ENCODE measurements around the gene GRK1.

GRK1 gene

DNA sequence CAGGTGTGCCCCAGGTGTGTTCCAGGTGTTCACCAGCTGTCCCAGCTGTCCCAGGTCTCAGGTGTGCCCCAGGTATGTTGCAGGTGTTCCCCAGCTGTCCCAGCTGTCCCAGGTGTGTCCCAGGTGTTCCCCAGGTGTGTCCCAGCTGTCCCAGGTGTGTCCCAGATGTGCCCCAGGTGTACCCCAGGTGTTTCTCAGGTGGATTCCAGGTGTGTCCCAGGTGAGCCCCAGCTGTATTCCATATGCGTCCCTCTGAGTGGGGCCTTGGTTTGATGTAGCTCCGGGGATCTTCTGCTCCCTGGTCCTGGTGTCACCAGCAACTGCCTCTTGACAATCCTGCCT lies 719 bp upstream of the GRK1 start:
- DNase-seq = no peak

DNA sequence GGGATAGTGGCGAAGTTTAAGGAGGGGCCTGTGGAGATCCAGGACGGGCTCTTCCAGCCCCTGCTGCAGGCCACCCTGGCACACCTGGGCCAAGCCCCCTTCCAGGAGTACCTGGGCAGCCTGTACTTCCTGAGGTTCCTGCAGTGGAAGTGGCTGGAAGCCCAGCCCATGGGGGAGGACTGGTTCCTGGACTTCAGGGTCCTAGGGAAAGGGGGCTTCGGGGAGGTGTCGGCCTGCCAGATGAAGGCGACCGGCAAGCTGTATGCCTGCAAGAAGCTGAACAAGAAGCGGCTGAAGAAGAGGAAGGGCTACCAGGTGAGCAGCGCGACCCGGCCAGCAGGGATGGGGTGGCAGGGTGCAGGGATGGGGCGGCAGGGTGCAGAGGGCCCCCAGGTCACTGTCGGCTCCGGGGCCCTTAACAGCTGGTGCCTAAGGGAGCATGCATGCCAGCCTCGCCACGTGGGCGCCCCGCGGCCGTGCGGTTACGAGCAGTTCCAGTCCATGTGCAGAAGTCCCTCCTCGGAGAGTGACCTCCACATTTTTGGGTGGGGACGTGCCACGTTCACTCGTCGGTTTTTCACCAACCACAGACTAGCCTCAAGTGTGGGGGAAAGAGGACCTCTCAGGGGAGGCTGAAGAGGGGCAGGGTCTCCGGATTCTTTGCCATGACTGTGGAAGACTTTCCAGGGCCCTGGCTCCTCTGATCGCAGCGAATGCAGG lies 912 bp downstream of the GRK1 start:
- DNase-seq = no peak

DNA sequence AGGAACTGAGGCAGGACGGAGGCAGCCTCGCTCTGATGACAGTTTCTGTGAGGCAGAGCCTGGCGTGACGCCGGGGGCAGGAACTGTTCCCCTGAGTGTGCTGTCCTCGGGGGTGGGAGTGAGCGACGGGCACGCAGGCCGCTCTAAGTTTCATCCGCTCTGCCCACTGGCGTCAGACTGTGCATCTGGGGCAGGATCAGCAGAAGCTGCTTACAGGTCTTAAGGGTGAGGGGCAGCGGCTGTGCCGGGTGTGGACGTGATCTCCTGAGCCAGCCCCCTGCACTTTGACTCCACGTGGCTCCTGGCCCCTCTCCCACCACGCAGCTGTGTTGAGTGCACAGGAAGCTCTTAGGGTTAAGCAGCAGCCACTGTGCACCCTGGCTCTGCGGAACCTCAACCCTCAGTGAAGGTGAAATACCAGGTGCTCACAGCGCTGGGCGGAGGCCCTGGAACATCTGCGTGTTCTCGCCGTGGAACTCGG lies 1.5 kb downstream of the GRK1 start:
- no peak for DNase-seq

DNA sequence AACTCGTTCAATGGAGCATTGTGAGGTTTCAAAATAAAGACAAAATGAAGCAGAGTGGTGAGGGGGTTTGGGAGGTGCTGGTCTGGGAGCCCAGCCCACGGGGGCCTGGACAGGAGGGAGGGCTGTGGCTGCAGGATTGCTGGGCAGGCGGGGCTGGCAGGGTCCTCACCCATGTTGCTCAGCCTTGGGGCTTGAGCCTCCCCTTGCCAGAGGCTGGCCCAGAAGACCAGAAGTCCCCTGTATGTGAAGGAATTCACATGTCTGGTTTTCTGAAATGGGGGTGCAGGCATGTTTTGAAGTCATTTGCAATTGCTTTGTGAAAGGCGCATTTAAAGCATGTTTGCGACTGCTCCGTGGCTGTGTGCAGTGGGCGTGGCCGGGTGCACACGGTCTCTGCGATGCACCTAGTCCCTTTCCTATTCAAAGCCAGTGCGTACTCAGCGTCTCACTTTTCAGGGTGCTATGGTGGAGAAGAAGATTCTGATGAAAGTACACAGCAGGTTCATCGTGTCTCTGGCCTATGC lies 2.3 kb downstream of the GRK1 start:
- DNase-seq = no peak

DNA sequence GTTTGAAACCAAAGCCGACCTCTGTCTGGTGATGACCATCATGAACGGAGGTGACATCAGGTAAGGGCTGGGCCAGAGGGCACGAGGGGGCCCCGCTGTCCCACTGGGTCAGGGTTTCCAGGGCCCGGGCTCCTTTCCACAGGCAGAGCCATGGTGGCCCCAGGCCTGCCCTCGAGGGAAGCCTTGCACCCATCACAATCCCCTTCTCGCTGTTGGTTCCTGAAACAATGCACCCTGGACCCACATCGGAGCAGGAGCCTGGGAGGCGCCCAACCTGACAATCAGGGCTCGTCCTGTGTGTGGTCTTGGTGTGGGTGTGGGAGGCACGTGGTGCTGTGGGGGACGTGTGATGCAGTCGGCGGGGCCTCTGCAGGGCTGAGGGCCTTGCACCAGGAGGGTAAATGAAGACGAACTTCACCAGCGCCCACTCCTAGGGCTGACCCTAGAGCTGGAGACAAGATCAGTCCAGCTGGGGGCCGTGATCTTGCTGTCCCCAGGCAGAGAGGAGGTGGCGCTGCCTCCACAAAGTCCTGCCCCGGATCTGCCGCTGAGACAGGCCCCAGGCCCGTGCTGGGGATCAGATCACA lies 2.8 kb downstream of the GRK1 start:
- no peak for DNase-seq

DNA sequence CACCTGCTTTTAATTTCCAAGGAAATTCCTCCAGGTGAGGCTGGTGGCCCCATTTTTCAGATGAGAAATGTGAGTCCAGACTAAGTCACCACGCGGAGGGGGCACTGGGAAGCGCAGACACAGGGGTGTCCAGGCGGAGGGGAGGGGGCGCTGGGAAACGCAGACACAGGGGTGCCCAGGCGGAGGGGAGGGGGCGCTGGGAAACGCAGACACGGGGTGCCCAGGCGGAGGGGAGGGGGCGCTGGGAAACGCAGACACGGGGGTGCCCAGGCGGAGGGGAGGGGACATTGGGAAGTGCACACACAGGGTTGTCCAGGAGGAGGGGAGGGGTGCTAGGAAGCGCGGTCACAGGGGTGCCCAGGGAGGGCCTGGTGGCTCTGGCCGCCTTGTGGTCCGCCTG lies 3.5 kb downstream of the GRK1 start:
- no peak for DNase-seq

DNA sequence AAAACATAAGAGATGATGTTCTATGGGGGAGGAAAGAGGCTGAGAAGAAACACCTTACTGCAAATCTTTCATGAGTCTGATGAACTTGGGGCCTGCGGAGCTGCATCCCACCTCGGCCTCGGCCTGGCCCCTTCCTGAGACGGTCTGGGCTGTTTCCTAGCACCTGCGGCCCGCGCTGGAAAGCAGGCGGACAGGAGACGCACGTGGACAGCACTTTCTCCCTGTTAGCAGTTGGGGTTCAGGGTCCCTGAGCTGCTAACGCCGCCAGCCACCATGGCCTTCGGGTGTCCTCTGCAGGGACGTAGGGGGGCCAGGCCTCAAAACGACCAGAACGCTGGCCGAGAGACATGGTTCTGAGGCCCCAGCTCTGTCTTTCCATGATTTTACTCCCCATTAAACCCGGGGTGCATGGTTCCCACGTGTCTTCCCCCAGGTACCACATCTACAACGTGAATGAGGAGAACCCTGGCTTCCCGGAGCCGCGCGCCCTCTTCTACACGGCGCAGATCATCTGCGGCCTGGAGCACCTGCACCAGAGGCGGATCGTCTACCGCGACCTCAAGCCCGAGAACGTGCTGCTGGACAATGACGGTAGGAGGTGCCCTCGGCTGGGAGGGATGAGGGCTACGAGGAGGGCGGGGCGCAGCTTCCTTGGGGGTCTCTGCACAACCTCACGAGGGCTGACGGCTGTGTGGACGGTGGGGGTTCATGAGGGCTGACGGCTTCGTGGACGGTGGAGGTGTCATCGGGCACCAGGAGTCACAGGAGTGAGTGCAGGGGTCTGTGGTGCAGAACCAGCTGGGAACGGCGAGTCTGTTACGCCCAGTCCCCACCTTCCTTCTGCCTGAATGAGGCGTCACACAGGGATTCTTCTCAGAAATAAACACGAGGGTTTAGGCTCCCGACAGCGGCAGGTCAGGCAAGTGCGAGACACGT lies 4.3 kb downstream of the GRK1 start:
- no peak for DNase-seq

DNA sequence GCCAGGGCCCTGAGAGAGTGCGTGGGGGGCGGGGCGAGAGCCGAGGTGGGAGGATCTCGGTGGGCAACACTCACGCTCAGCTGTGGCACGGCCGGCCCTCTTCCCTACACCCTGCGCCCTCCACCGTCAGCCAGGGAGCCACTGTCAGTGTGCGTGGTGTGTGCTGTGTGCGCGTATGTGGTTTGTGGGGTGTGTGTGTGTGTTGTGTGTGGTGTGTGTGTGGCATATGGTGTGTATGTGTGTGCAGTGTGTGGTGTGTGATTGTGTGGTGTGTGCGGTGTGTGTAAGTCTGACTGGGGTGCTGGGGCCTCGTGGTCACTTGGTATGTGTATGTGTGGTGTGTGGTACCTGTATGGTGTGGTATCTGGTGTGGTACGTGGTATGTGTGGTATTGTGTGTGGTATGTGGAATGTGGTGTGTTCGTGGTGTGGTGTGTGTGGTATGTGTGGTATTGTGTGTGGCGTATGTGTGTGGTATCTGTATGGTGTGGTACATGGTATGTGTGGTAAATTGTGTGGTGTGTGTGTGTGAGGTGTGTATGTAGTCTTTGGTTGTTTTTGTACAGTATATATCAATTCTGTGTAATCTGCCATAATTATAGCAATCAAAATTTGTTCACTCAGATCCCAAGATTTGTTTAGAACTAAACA lies 5.1 kb downstream of the GRK1 start:
- no peak for DNase-seq

DNA sequence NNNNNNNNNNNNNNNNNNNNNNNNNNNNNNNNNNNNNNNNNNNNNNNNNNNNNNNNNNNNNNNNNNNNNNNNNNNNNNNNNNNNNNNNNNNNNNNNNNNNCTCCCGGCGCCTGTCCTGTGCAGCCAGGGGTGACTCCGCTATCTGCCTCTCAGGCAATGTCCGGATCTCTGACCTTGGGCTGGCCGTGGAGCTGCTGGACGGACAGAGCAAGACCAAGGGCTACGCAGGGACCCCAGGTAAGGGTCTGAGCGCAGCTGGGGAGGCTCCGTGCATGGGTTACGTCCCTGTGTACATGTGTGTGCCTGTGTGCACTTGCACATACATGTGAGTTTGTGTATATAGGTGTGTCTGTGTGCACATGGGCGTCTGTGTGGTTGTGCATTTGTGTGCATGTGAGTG lies 55.9 kb downstream of the GRK1 start:
- DNase-seq = no peak

DNA sequence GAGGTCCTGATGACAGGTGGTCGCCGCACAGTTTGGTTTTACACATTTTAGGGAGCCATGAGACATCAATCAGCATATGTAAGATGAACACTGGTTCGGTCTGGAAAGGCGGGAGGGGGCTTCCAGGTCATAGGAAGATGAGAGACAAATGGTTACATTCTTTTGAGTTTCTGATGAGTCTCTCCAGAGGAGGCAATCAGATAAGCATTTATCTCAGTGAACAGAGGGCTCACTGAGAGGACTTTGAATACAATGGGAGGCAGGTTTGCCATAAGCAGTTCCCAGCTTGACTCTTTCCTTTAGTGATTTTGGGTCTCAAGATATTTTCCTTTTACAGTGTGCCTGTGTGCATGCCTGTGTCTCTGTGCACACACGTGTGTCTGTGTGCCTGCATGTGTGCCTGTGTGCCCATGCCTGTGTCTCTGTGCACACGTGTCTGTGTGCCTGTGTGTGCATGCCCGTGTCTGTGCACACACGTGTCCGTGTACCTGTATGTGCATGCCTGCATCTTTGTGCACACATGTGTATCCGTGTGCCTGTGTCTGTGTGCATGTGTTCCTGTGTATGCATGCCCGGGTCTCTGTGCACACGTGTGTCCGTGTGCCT lies 56.5 kb downstream of the GRK1 start:
- DNase-seq = no peak

DNA sequence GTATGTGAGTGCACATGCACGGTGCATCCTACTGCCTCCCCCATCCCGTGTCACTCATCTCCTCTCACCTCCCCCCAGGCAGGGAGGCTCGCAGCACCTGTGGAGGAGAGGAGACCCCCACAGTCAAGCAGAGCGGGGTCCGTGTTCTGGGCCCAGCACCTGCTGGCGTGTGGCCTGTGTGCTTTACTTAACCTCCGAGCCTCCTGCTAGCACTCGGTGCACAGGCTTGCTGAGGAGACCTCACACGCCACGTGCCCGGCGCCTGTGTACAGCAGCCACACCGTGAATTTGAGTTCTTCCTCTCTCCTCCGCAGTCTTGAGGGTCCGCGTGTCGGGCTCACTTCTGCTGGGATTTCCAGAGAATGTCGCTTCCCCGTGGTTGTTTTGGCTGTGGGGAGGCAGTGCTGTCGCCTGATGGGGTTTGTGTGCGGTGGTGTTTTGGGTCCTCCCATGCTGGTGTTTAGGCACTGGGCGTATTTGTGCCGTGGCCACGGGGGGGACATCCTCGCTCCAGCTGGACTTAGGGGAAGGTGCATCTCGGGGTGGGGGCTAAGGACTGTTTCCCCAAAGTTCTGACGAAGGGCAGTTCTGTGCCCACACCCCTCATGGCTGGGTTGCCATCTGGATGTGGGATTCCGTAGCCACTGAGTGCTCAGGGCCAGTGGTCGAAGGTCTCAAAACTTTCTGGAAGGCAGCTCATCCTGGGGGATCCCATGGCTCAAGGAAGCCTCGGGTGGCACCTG lies 57.2 kb downstream of the GRK1 start:
- no peak for DNase-seq

DNA sequence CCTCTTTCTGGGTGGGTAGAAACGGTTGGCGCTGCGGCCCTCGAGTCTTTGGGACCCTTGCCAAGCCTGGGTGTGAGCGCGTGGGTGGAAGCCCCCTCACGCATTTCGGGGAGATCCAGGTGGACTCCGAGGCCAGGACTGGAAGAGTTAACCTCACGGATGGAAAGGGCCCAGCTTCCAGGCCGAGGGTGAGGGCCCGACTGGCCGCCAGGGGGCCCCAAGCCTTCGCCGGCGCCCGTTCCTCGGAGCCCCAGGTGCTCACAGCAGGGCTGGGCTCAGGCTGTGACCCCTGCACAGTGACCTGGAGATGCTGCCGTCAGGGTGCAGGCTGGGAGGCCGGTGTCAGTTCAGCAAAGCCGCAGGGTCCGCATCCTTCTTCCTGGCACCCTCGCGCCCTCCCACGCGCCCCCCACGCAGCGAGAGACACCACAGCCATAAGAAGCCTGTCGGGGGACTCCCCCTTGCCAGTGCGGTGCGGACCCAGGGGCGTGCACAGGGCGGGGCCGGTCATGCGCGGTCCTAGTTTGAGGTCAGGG lies 57.8 kb downstream of the GRK1 start:
- peak; percentile 86 for DNase-seq

DNA sequence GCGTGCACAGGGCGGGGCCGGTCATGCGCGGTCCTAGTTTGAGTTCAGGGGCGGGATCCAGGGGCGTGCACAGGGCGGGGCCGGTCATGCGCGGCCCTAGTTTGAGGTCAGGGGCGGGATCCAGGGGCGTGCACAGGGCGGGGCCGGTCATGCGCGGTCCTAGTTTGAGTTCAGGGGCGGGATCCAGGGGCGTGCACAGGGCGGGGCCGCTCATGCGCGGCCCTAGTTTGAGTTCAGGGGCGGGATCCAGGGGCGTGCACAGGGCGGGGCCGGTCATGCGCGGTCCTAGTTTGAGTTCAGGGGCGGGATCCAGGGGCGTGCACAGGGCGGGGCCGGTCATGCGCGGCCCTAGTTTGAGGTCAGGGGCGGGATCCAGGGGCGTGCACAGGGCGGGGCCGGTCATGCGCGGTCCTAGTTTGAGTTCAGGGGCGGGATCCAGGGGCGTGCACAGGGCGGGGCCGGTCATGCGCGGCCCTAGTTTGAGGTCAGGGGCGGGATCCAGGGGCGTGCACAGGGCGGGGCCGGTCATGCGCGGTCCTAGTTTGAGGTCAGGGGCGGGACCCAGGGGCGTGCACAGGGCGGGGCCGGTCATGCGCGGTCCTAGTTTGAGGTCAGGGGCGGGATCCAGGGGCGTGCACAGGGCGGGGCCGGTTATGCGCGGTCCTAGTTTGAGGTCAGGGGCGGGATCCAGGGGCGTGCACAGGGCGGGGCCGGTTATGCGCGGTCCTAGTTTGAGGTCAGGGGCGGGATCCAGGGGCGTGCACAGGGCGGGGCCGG lies 58.5 kb downstream of the GRK1 start:
- peak; percentile 49 for DNase-seq

DNA sequence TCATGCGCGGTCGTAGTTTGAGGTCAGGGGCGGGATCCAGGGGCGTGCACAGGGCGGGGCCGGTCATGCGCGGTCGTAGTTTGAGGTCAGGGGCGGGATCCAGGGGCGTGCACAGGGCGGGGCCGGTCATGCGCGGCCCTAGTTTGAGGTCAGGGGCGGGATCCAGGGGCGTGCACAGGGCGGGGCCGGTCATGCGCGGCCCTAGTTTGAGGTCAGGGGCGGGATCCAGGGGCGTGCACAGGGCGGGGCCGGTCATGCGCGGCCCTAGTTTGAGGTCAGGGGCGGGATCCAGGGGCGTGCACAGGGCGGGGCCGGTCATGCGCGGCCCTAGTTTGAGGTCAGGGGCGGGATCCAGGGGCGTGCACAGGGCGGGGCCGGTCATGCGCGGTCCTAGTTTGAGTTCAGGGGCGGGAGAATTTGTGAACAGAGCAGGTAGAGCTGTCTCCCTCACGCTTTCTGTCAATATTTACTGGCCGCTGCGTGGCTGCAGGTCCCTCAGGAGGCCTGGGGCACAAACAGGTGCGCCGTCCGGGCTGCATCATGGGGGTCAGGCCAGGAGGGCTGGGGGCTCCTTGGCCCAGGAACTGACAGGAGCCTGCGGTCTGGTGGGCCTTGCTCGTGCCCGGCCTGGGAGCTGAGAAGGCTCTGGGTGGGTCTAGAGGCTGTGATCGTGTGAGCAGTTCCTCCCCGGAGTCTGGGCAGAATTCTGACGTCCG lies 59.2 kb downstream of the GRK1 start:
- DNase-seq = peak; percentile 18

DNA sequence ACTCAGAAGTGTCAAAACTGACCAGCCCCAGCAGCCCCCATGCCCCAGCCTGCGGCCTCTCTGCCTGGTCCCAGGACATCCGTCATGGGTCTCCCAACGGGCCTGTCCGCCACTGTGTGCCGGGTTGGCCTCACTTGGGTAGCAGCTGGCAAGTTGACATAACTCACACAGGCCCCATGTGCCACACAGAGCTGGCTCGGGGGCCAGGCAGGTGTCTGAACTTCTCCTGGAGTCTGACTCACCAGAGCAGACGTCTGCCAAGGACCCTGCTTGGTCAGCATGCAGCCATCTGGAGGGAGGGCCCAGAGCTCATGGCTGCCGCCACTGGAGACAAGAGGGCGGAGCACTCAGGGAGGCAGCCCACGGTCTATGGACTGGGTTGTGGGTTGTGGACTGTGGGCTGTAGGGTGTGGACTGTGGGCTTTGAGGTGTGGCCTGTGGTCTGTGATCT lies 60.0 kb downstream of the GRK1 start:
- DNase-seq = no peak

DNA sequence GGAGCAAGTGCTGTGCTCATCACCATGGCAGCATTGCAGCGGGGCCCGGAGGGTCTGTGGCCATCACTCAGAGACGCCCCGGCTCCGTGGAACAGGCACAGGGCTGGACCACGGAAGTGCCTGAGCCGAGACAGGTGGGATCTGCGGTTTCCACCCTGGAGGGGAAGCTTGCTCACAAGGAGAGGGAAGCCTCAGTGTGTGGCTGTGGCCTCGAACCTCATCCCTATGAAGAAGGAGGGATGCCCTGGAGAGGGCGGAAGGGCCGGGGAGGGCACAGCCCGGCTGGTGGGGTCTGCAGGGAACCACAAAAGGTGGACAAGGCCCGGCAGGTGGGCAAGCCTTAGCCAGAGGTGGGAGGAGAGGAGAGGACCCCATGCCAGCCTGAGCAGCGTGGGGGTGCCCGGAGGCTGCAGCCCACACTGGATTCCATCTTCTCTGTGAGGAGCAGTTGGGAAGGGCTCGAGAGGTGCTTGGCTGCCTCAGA lies 61.6 kb downstream of the GRK1 start:
- no peak for DNase-seq

DNA sequence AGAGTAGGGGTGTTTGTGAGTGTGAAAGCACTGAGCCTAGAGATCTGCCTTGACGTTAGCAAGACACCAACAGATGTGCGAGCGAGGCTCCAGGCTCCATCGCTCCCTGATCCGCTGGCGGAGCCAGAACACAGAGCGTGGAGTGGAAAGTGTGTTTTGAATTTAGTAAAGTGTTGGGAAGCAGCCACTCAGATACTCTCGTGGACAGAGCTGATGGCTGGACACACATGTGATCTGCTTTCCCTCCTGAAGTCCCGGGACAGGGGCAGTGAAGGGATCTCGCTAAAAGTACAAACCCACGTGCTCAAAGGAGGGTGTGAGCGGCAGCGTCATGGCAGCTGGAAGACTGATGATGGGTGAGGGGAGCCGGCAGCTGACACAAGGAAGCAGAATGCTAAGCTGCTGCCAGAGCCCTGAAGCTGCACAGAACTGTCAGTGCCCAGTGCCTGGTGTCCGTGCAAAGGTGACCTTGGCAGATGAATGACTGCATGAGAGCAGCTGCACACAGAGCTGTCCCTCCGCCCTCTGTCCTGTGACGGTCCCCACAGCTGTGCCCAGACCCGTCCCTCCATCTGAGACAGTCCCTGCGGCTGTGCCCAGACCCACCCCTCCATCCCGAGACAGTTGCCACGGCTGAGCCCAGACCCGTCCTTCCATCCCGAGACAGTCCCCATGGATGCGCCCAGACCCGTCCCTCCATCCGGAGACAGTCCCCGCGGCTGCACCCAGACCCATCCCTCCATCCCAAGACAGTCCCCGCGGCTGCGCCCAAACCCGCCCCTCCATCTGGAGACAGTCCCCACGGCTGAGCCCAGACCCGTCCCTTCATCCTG lies 62.4 kb downstream of the GRK1 start:
- DNase-seq = no peak

DNA sequence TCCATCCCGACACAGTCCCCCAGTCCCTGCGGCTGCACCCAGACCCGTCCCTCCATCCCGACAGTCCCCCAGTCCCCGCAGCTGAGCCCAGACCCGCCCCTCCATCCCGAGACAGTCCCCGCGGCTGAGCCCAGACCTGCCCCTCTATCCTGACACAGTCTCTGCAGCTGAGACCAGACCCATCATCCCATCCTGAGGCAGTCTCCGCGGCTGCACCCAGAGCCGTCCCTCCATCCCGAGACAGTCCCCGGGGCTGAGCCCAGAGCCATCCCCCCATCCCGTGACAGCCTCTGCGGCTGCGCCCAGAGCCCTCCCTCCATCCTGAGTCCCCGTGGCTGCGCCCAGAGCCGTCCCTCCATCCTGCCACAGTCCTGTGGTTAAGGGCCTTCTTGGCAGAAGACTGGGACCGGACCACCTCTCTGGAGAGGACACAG lies 63.3 kb downstream of the GRK1 start:
- no peak for DNase-seq

DNA sequence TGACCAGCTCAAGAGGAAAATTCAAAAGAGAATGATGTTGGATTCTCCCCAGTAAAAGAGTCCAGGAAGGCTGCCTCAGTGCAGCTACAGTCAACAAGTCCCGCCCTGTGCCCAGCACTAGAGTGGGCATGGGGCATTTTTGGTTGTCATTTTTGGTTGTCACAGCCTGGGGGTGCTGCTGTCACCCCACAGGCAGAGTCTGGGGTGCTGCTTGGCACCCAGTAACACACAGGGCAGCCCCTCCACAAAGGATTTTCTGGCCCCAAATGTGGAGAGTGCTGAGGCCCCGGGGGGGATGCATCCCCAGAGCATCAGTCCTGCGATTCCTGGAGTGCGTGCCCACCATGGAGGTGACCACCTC lies 63.8 kb downstream of the GRK1 start:
- DNase-seq = no peak
